Suprapubic skin (tissue), 3 donors: ENCODE data around the gene USP36.

Source experiments
- POLR2A ChIP-seq, 2 donors: fragments of 450-650 bp; IDR thresholded peaks; one replicate each; pipeline ENCODE4 v1.6.1; 2017; ENCODE audit warnings: antibody characterized with exemption in 2 of 2, mild to moderate bottlenecking in 2 of 2, moderate library complexity in 2 of 2
- TF ChIP-seq, protein P1 (sequence below), 2 donors: fragments of 200-600 bp in 1 of 2; fragments of 450-650 bp in 1 of 2; sonication (generic) in 1 of 2; IDR thresholded peaks; one replicate each; pipeline ENCODE4 v1.5.1; 2016 to 2019; ENCODE audit warnings: antibody characterized with exemption in 2 of 2, mild to moderate bottlenecking in 1 of 2, moderate library complexity in 1 of 2

DNA sequence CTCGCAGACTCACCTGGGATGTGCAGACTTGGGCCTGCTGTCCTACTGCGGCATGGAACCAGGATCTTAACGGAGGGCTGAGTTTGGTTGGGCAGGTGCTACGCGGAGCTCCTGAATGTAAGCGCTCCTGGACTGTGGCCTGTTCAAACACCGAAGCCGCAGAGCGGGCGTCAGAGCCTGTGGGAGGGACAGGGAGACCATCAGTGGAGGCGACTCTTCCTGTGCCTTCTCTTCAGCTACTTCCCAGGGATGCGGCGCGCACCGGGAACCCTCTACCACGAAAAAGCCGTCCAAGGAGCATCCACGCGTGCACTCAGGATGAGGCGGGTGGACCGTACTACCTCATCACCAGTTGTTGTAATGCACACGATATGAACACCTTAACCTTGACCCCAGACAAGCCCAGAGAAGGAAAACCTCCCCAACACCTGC is 2.0 kb downstream of the USP36 start:
- no peak for TF ChIP-seq POLR2A (IDR thresholded peaks at IDR 0.05)
- TF ChIP-seq, protein P1, sequence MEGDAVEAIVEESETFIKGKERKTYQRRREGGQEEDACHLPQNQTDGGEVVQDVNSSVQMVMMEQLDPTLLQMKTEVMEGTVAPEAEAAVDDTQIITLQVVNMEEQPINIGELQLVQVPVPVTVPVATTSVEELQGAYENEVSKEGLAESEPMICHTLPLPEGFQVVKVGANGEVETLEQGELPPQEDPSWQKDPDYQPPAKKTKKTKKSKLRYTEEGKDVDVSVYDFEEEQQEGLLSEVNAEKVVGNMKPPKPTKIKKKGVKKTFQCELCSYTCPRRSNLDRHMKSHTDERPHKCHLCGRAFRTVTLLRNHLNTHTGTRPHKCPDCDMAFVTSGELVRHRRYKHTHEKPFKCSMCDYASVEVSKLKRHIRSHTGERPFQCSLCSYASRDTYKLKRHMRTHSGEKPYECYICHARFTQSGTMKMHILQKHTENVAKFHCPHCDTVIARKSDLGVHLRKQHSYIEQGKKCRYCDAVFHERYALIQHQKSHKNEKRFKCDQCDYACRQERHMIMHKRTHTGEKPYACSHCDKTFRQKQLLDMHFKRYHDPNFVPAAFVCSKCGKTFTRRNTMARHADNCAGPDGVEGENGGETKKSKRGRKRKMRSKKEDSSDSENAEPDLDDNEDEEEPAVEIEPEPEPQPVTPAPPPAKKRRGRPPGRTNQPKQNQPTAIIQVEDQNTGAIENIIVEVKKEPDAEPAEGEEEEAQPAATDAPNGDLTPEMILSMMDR (IDR thresholded peaks at IDR 0.05): no peak
